ENCODE results near the gene CACNA1C. TPM values are rescaled to one million over a fixed set of nuclear protein-coding genes. Genes with fewer than 3 reads are reported as not detected.

CACNA1C gene
- total and polyA plus RNA-seq, 10 of the 15 experiments (the other 5 are each of a cell fraction or from before 2014, with no cell fraction given) = under 0.01 to 0.15 (median 0.09) TPM; not detected in 5

GRCh38 chr12:2373307-2373706 lies 320.5 kb downstream of the CACNA1C start:
- no peak overlapping the region for H3K27ac ChIP-seq (ENCODE audit: control insufficient read depth, insufficient read depth)
- intact Hi-C loops (cut with micrococcal nuclease; ENCODE audit: unreplicated experiment) = no loop called here
- no peak overlapping the region for H3K9ac ChIP-seq (ENCODE audit: control insufficient read depth, insufficient read depth, low read length)
- no peaks in the 10 kb centered on the region for H4K20me1 ChIP-seq (ENCODE audit: control insufficient read depth, insufficient read depth)
- no peaks in the 10 kb centered on the region; a peak in 1 of 4 replicates for H3K27me3 ChIP-seq (replicated peaks in 1 of 2; ENCODE audit: control insufficient read depth in 2 of 2, insufficient read depth in 2 of 2, low read length in 1 of 2)
- ATAC-seq = no peak
- H2AFZ ChIP-seq (ENCODE audit: control insufficient read depth, low read depth, low read length) = no peak overlapping the region
- POLR2A ChIA-PET = no interaction called here
- in situ Hi-C loops (cut with MboI) = no loop called here
- SMC1A ChIA-PET (ENCODE audit: uncharacterized antibody, unreplicated experiment) = interaction anchor here (0.6 kb wide), 1 partner anchor 37 kb away, joined by 3 read pairs; no protein-coding TSS in a partner anchor
- no TSS peak for BruUV-seq (replicated peaks)
- no peaks in the 10 kb centered on the region; the same call in 2 of the 3 replicates for H3K9me3 ChIP-seq (replicated peaks; ENCODE audit: control insufficient read depth, insufficient read depth, low read length)
- WGBS (ENCODE audit: insufficient coverage, insufficient replicate concordance, low lambda C conversion rate, missing lambda C conversion rate) = 59% methylated on average over 8 of the region's 8 CpGs
- H3K4me2 ChIP-seq (ENCODE audit: control insufficient read depth, insufficient read depth) = no peak overlapping the region
- no peak for DNase-seq (ENCODE audit: low read depth, low spot score)
- RAD21 ChIA-PET (ENCODE audit: unreplicated experiment) = no interaction called here
- CTCF ChIA-PET = interaction anchor here (1.1 kb wide), 1 partner anchor 9 kb away, joined by 3 read pairs; no protein-coding TSS in a partner anchor
- H3K4me3 ChIP-seq = no peak overlapping the region
- FAIRE-seq = no peak
- H3K79me2 ChIP-seq (ENCODE audit: control insufficient read depth, insufficient read depth, low read length) = no peaks in the 10 kb centered on the region
- H3K4me1 ChIP-seq (ENCODE audit: control insufficient read depth, insufficient read depth, low read length) = peaks cover 6% of the 10 kb centered on the region
- H3K36me3 ChIP-seq (ENCODE audit: control insufficient read depth in 2 of 2, insufficient read depth in 2 of 2, low read length in 1 of 2) = no peaks in the 10 kb centered on the region
- TF ChIP-seq CHD2 (IDR thresholded peaks at IDR 0.05; ENCODE audit: borderline replicate concordance, low read depth, low read length) (no peak), CEBPZ (IDR thresholded peaks at IDR 0.05; ENCODE audit: low read depth, low read length) (no peak), ZNF687 (IDR thresholded peaks at IDR 0.05) (no peak), E2F8 (IDR thresholded peaks at IDR 0.05; ENCODE audit: low read depth, partially characterized antibody) (no peak), FOS (IDR thresholded peaks at IDR 0.05; ENCODE audit: borderline replicate concordance, extremely low read depth, insufficient read length) (no peak), NFYB (IDR thresholded peaks at IDR 0.05; ENCODE audit: insufficient read depth, low read depth, low read length) (no peak), RB1 (IDR thresholded peaks at IDR 0.05; ENCODE audit: borderline replicate concordance) (no peak), SPI1 (IDR thresholded peaks at IDR 0.05; ENCODE audit: borderline replicate concordance, insufficient read depth, low read depth, low read length) (no peak), RUNX3 (IDR thresholded peaks at IDR 0.05; ENCODE audit: low read length) (no peak), SREBF2 (IDR thresholded peaks at IDR 0.05; ENCODE audit: low read length) (no peak), MEF2A (IDR thresholded peaks at IDR 0.05; ENCODE audit: insufficient read depth, low read depth, low read length) (no peak), TCF7 (IDR thresholded peaks at IDR 0.05; ENCODE audit: borderline replicate concordance) (no peak), SP1 (IDR thresholded peaks at IDR 0.05; ENCODE audit: low read depth, low read length) (no peak), PAX8 (IDR thresholded peaks at IDR 0.05) (no peak), NR2F1 (conservative IDR thresholded peaks at IDR 0.05) (no peak), KLF5 (IDR thresholded peaks at IDR 0.05; ENCODE audit: partially characterized antibody) (no peak)

Measured in GM12878 (cell line).